H1 (cell line): ENCODE data around the gene SCO2. TPM values are rescaled to one million over a fixed set of nuclear protein-coding genes. Genes with fewer than 3 reads are reported as not detected.

Source experiments
- MAFK ChIP-seq: IDR thresholded peaks from 2 replicates; pipeline ENCODE4 v1.6.1; 2012; ENCODE audit warnings: low read depth, mild to moderate bottlenecking, improper control_type of control experiment, low read length
- NANOG ChIP-seq: IDR thresholded peaks from 2 replicates; pipeline ENCODE4 v1.6.1; 2011; ENCODE audit warnings: low read length, low read depth, mild to moderate bottlenecking, inconsistent platforms; ENCODE audit not compliant: insufficient read depth, poor library complexity, severe bottlenecking
- polyA plus RNA-seq, 7 experiments: library from polyadenylated mRNA; depleted of rRNA in 3 of 7; stranded (reverse) in 5 of 7; unstranded in 2 of 7; fragments of >200 nt in 5 of 7; fragments of 200-250 nt in 2 of 7; gene quantifications; 1 replicate in 5 of 7; 2 replicates in 1 of 7; 4 replicates in 1 of 7; pipeline versions ENCODE4 v1.2.1 to v1.2.3, GENCODE V29; 2011 to 2013; ENCODE audit warnings: missing spikeins in 2 of 7, mixed read lengths in 2 of 7
- total RNA-seq: library from RNA; stranded (reverse); fragmentation: NEBNext Ultra II Directional; extraction: Animal tissue kit (Norgen Biotek cat#: 25700); gene quantifications from 2 replicates; pipeline ENCODE4 v1.2.1, GENCODE V29; 2021

SCO2 gene
- total and polyA plus RNA-seq, 2 of the 8 experiments (the other 6 are each of a cell fraction or from before 2014, with no cell fraction given): 2.0 TPM; not detected in 1

GRCh38 chr22:50544746-50545253 is 19.4 kb upstream of the SCO2 start (continued):
- TF ChIP-seq MAFK (no peak), NANOG (no peak)
